Smooth muscle cell (in vitro differentiated cells): ENCODE measurements around the gene SMIM29. TPM values are rescaled to one million over a fixed set of nuclear protein-coding genes. Genes with fewer than 3 reads are reported as not detected.

Experiments used
- DNase-seq: peaks from one replicate; lab custom pipeline; 2025; ENCODE audit not compliant: unreplicated experiment; lab: John Stamatoyannopoulos, UW
- H2AFZ ChIP-seq: fragments of 200-600 bp; sonication (generic); 2 replicates; pipeline ENCODE4 v1.6.0; 2016; ENCODE audit warnings: antibody characterized with exemption, low read depth, mild to moderate bottlenecking
- H3F3A ChIP-seq: fragments of 200-600 bp; sonication (generic); 2 replicates; pipeline ENCODE4 v1.6.0; 2017; ENCODE audit warnings: antibody characterized with exemption, low read depth
- H3K27ac ChIP-seq: fragments of 200-600 bp; sonication (generic); 2 replicates; pipeline ENCODE4 v1.5.1; 2016; ENCODE audit warnings: low read depth, mild to moderate bottlenecking
- H3K27me3 ChIP-seq: fragments of 200-600 bp; sonication (generic); 2 replicates; pipeline ENCODE4 v1.6.1; 2016; ENCODE audit warnings: low read depth, mild to moderate bottlenecking
- H3K36me3 ChIP-seq: fragments of 200-600 bp; sonication (generic); 2 replicates; pipeline ENCODE4 v1.5.1; 2016; ENCODE audit warnings: low read depth
- H3K4me1 ChIP-seq: fragments of 200-600 bp; sonication (generic); 2 replicates; pipeline ENCODE4 v1.5.1; 2016; ENCODE audit warnings: low read depth
- H3K4me2 ChIP-seq: fragments of 200-600 bp; sonication (generic); 2 replicates; pipeline ENCODE4 v1.6.0; 2016; ENCODE audit warnings: mild to moderate bottlenecking
- H3K4me3 ChIP-seq: fragments of 200-600 bp; sonication (generic); 2 replicates; pipeline ENCODE4 v1.5.1; 2016; ENCODE audit warnings: mild to moderate bottlenecking
- H3K79me2 ChIP-seq: fragments of 200-600 bp; sonication (generic); 2 replicates; pipeline ENCODE4 v1.6.0; 2016; ENCODE audit warnings: low read depth, mild to moderate bottlenecking
- H3K9ac ChIP-seq: fragments of 200-600 bp; sonication (generic); 2 replicates; pipeline ENCODE4 v1.6.0; 2016; ENCODE audit warnings: low read depth
- H3K9me3 ChIP-seq: fragments of 200-600 bp; sonication (generic); replicated peaks from 2 replicates; pipeline ENCODE4 v1.5.1; 2016; ENCODE audit warnings: low read depth
- H4K20me1 ChIP-seq: fragments of 200-600 bp; sonication (generic); 2 replicates; pipeline ENCODE4 v1.6.0; 2016; ENCODE audit warnings: low read depth
- CTCF ChIP-seq: fragments of 200-600 bp; sonication (generic); IDR thresholded peaks from 2 replicates; pipeline ENCODE4 v1.5.1; 2017; ENCODE audit warnings: borderline replicate concordance, mild to moderate bottlenecking, antibody characterized with exemption; ENCODE audit not compliant: insufficient read depth, poor library complexity, severe bottlenecking
- WGBS: methylation state at CpG from one replicate; pipeline ENCODE4 v1.1.7; 2016; ENCODE audit warnings: low lambda C conversion rate; 5-methylcytosine and 5-hydroxymethylcytosine counted together
- polyA plus RNA-seq: library from polyadenylated mRNA; unstranded; fragments of >200 nt; fragmentation: Nextera tagmentation; extraction: Ambion mirVana; gene quantifications from 2 replicates; pipeline ENCODE4 v1.2.1, GENCODE V29; 2016
- total RNA-seq: library from RNA; depleted of rRNA; stranded (reverse); fragments of >200 nt; gene quantifications from 2 replicates; pipeline ENCODE4 v1.2.3, GENCODE V29; 2014

Gene SMIM29
- total and polyA plus RNA-seq, 2 experiments from 2014 or later = 29.2 to 29.7 TPM

- no peak overlapping the region for H2AFZ ChIP-seq
- no peak for TF ChIP-seq CTCF
- H3K9me3 ChIP-seq = no peaks in the 10 kb centered on the region
- H4K20me1 ChIP-seq = no peaks in the 10 kb centered on the region
- H3K79me2 ChIP-seq = no peaks in the 10 kb centered on the region
- H3K9ac ChIP-seq = no peak overlapping the region
- no peaks in the 10 kb centered on the region for H3K36me3 ChIP-seq
- H3K4me1 ChIP-seq = no peaks in the 10 kb centered on the region
- peak overlapping the region; percentile 2 for H3K27ac ChIP-seq
- WGBS = 58% methylated on average over 4 of the region's 4 CpGs
- peak overlapping the region; percentile 8 for H3K4me2 ChIP-seq
- H3K4me3 ChIP-seq = no peak overlapping the region
- DNase-seq = no peak
- no peaks in the 10 kb centered on the region for H3K27me3 ChIP-seq
- no peaks in the 10 kb centered on the region for H3F3A ChIP-seq
Measured at GRCh38 chr6:34284563-34285447, 36.0 kb upstream of the SMIM29 start.

- Histone ChIP-seq H3K27me3 (no peaks in the 10 kb centered on the region), H3F3A (no peaks in the 10 kb centered on the region), H3K36me3 (no peaks in the 10 kb centered on the region), H3K4me1 (no peaks in the 10 kb centered on the region), H4K20me1 (no peaks in the 10 kb centered on the region), H2AFZ (no peak overlapping the region), H3K9ac (no peak overlapping the region), H3K27ac (no peak overlapping the region), H3K9me3 (no peaks in the 10 kb centered on the region), H3K4me2 (no peak overlapping the region), H3K4me3 (no peak overlapping the region), H3K79me2 (no peaks in the 10 kb centered on the region)
- WGBS = 93% methylated on average over 6 of the region's 6 CpGs
- no peak for TF ChIP-seq CTCF
- DNase-seq = no peak
Measured at GRCh38 chr6:34281702-34282334, 33.0 kb upstream of the SMIM29 start.

GRCh38 chr6:34280216-34280615 is 31.4 kb upstream of the SMIM29 start:
- no peaks in the 10 kb centered on the region for H3K9me3 ChIP-seq
- no peak overlapping the region for H3K4me2 ChIP-seq
- no peaks in the 10 kb centered on the region for H3K79me2 ChIP-seq
- no peaks in the 10 kb centered on the region for H3K36me3 ChIP-seq
- no peaks in the 10 kb centered on the region for H3K4me1 ChIP-seq
- no peaks in the 10 kb centered on the region for H3K27me3 ChIP-seq
- no peak overlapping the region for H3K27ac ChIP-seq
- no peak overlapping the region for H3K4me3 ChIP-seq
- DNase-seq = no peak
- WGBS = 99% methylated on average over 4 of the region's 4 CpGs
- H3K9ac ChIP-seq = no peak overlapping the region
- H3F3A ChIP-seq = no peaks in the 10 kb centered on the region
- TF ChIP-seq CTCF = no peak
- H4K20me1 ChIP-seq = no peaks in the 10 kb centered on the region
- no peak overlapping the region for H2AFZ ChIP-seq
